SK-N-SH (cell line): Measurements from ENCODE around the gene MYO15B. TPM values are rescaled to one million over a fixed set of nuclear protein-coding genes. Genes with fewer than 3 reads are reported as not detected.

Source experiments
- CTCF ChIA-PET: fragments of 300-600, 350-600 bp; formaldehyde crosslinking; extraction: SDS; loops from one replicate; lab custom pipeline; 2021; lab: Yijun Ruan, JAX
- POLR2A ChIA-PET: fragments of 350-600 bp; sonication (Branson Sonifier 250); formaldehyde crosslinking; extraction: SDS; loops from one replicate; lab custom pipeline; 2020; ENCODE audit warnings: antibody characterized with exemption, inconsistent platforms; lab: Yijun Ruan, JAX
- DNase-seq: peaks from one replicate; pipeline ENCODE4 v3.0.0; 2012
- H2AFZ ChIP-seq: fragments of 200-600 bp; sonication (generic); 2 replicates; pipeline ENCODE4 v1.8.1; 2016; ENCODE audit warnings: antibody characterized with exemption, mild to moderate bottlenecking, low read depth
- H3F3A ChIP-seq: fragments of 200-600 bp; sonication (generic); replicated peaks from 2 replicates; pipeline ENCODE3; 2016; ENCODE audit warnings: antibody characterized with exemption, mild to moderate bottlenecking; ENCODE audit not compliant: insufficient read depth
- H3K27ac ChIP-seq, 2 experiments: fragments of 200-500 bp in 1 of 2; fragments of 200-600 bp in 1 of 2; sonication (Bioruptor generic) in 1 of 2; sonication (generic), shearing (Covaris generic) in 1 of 2; 2 replicates each; pipeline versions ENCODE4 v1.5.1 to v1.6.1; 2014 to 2016; ENCODE audit warnings: low read depth in 2 of 2, inconsistent platforms in 1 of 2, low read length in 1 of 2, mild to moderate bottlenecking in 1 of 2, mixed read lengths in 1 of 2
- H3K27me3 ChIP-seq: fragments of 200-600 bp; sonication (generic), shearing (Covaris generic); 2 replicates; pipeline ENCODE4 v1.6.1; 2016; ENCODE audit warnings: mixed run types; ENCODE audit not compliant: insufficient read depth
- H3K36me3 ChIP-seq, 2 experiments: fragments of 200-500 bp in 1 of 2; fragments of 200-600 bp in 1 of 2; sonication (Bioruptor generic) in 1 of 2; sonication (generic) in 1 of 2; replicated peaks in 1 of 2; 2 replicates each; pipeline versions ENCODE3 to v1.5.1; 2014 to 2016; ENCODE audit warnings: low read length in 1 of 2, mild to moderate bottlenecking in 1 of 2; ENCODE audit not compliant: insufficient read depth in 2 of 2, control insufficient read depth in 1 of 2
- H3K4me1 ChIP-seq, 2 experiments: fragments of 200-500 bp in 1 of 2; fragments of 200-600 bp in 1 of 2; sonication (Bioruptor generic) in 1 of 2; sonication (generic), shearing (Covaris generic) in 1 of 2; 2 replicates each; pipeline versions ENCODE4 v1.5.1 to v1.6.1; 2014 to 2016; ENCODE audit warnings: low read depth in 1 of 2, low read length in 1 of 2, mixed run types in 1 of 2; ENCODE audit not compliant: insufficient read depth in 2 of 2, control insufficient read depth in 1 of 2
- H3K4me2 ChIP-seq: fragments of 200-600 bp; sonication (generic), shearing (Covaris generic); 2 replicates; pipeline ENCODE4 v1.6.1; 2017; ENCODE audit warnings: mixed run types
- H3K4me3 ChIP-seq, 2 experiments: fragments of 200-500 bp in 1 of 2; fragments of 200-600 bp in 1 of 2; sonication (Bioruptor generic) in 1 of 2; sonication (generic), shearing (Covaris generic) in 1 of 2; 2 replicates each; pipeline versions ENCODE4 v1.5.1 to v1.8.1; 2014 to 2016; ENCODE audit warnings: low read depth in 2 of 2, inconsistent platforms in 1 of 2, low read length in 1 of 2, mild to moderate bottlenecking in 1 of 2, mixed read lengths in 1 of 2, moderate library complexity in 1 of 2
- H3K79me2 ChIP-seq: fragments of 200-600 bp; sonication (generic); 2 replicates; pipeline ENCODE4 v1.8.1; 2017; ENCODE audit warnings: mild to moderate bottlenecking; ENCODE audit not compliant: insufficient read depth
- H3K9ac ChIP-seq: fragments of 200-600 bp; sonication (generic); 2 replicates; pipeline ENCODE4 v1.6.1; 2017; ENCODE audit warnings: mixed run types
- H3K9me2 ChIP-seq: fragments of 200-600 bp; sonication (generic); 2 replicates; pipeline ENCODE4 v1.6.1; 2017; ENCODE audit warnings: mixed run types
- H3K9me3 ChIP-seq: fragments of 200-600 bp; sonication (generic); 2 replicates; pipeline ENCODE4 v1.6.1; 2017; ENCODE audit warnings: mixed run types, mild to moderate bottlenecking, moderate library complexity
- H4K20me1 ChIP-seq: fragments of 200-600 bp; sonication (generic); 2 replicates; pipeline ENCODE4 v1.6.1; 2017; ENCODE audit warnings: mild to moderate bottlenecking, mixed run types; ENCODE audit not compliant: insufficient read depth
- CHD2 ChIP-seq: fragments of 150-350 bp; IDR thresholded peaks from 2 replicates; pipeline ENCODE4 v1.6.1; 2018; ENCODE audit warnings: low read length; ENCODE audit not compliant: partially characterized antibody
- EP300 ChIP-seq, 2 experiments: IDR thresholded peaks; 2 replicates each; pipeline versions ENCODE4 v1.4.0 to v1.6.1; 2012; ENCODE audit warnings: borderline replicate concordance in 1 of 2, low read depth in 1 of 2, low read length in 1 of 2
- FOSL2 ChIP-seq: IDR thresholded peaks from 2 replicates; pipeline ENCODE4 v1.4.0; 2012; ENCODE audit warnings: low read depth, mild to moderate bottlenecking, moderate library complexity, borderline replicate concordance
- FOXM1 ChIP-seq: IDR thresholded peaks from 2 replicates; pipeline ENCODE4 v1.4.0; 2012; ENCODE audit warnings: low read depth, mild to moderate bottlenecking
- GATA2 ChIP-seq: sonication (generic); formaldehyde crosslinking; IDR thresholded peaks from 2 replicates; pipeline ENCODE4 v1.5.0; 2020; ENCODE audit warnings: mild to moderate bottlenecking, missing genetic modification reagents
- JUND ChIP-seq: IDR thresholded peaks from 2 replicates; pipeline ENCODE4 v1.4.0; 2012
- MEF2A ChIP-seq: IDR thresholded peaks from 2 replicates; pipeline ENCODE4 v1.4.0; 2012; ENCODE audit warnings: low read depth, borderline replicate concordance
- MXI1 ChIP-seq: IDR thresholded peaks from 2 replicates; pipeline ENCODE4 v1.6.1; 2012; ENCODE audit warnings: mild to moderate bottlenecking, low read depth, low read length, improper control_type of control experiment
- NFIC ChIP-seq: IDR thresholded peaks from 2 replicates; pipeline ENCODE4 v1.4.0; 2012; ENCODE audit warnings: borderline replicate concordance
- NRF1 ChIP-seq: IDR thresholded peaks from 2 replicates; pipeline ENCODE4 v1.6.1; 2012; ENCODE audit warnings: low read depth, mild to moderate bottlenecking, low read length
- POLR2AphosphoS5 ChIP-seq: IDR thresholded peaks from 2 replicates; pipeline ENCODE4 v1.6.1; 2012; ENCODE audit warnings: low read depth, low read length
- RAD21 ChIP-seq: IDR thresholded peaks from 2 replicates; pipeline ENCODE4 v1.6.1; 2012; ENCODE audit warnings: mild to moderate bottlenecking, low read length
- RFX5 ChIP-seq: IDR thresholded peaks from 2 replicates; pipeline ENCODE4 v1.6.1; 2012; ENCODE audit warnings: mild to moderate bottlenecking, improper control_type of control experiment, low read length
- RXRA ChIP-seq: IDR thresholded peaks from 2 replicates; pipeline ENCODE4 v1.4.0; 2012; ENCODE audit warnings: low read depth, mild to moderate bottlenecking, borderline replicate concordance
- SIN3A ChIP-seq: IDR thresholded peaks from 2 replicates; pipeline ENCODE4 v1.6.1; 2012; ENCODE audit warnings: low read depth, mild to moderate bottlenecking, low read length, moderate library complexity, borderline replicate concordance
- SMC3 ChIP-seq: IDR thresholded peaks from 2 replicates; pipeline ENCODE4 v1.6.1; 2012; ENCODE audit warnings: low read depth, low read length, improper control_type of control experiment
- TAF1 ChIP-seq: IDR thresholded peaks from 2 replicates; pipeline ENCODE4 v1.6.1; 2012; ENCODE audit warnings: low read depth, mild to moderate bottlenecking, low read length, moderate library complexity, borderline replicate concordance
- YY1 ChIP-seq: IDR thresholded peaks from 2 replicates; pipeline ENCODE4 v1.4.0; 2012; ENCODE audit warnings: low read depth, mild to moderate bottlenecking
- WGBS: methylation state at CpG from one replicate; pipeline ENCODE4 v1.1.6; 2017; ENCODE audit warnings: low lambda C conversion rate; 5-methylcytosine and 5-hydroxymethylcytosine counted together
- polyA plus RNA-seq, 3 experiments: library from polyadenylated mRNA; depleted of rRNA; stranded (reverse); fragments of >200 nt; gene quantifications; 2 replicates each; pipeline ENCODE4 v1.2.3, GENCODE V29; 2012
- TF ChIP-seq, protein P1 (sequence below): IDR thresholded peaks from 2 replicates; pipeline ENCODE4 v1.4.0; 2012; ENCODE audit warnings: low read depth, borderline replicate concordance
- TF ChIP-seq, protein P2 (sequence below): fragments of 150-350 bp; IDR thresholded peaks from 2 replicates; pipeline ENCODE4 v1.6.1; 2016; ENCODE audit warnings: mild to moderate bottlenecking, low read depth, low read length
- TF ChIP-seq, protein P3 (sequence below): IDR thresholded peaks from 2 replicates; pipeline ENCODE4; 2012
- TF ChIP-seq, protein P4 (sequence below): IDR thresholded peaks from 2 replicates; pipeline ENCODE4 v1.4.0; 2012; ENCODE audit warnings: low read depth, borderline replicate concordance

Gene MYO15B
- polyA plus RNA-seq, 1 of the 3 experiments (the other 2 are of a cell fraction), result 10.3 TPM

DNA sequence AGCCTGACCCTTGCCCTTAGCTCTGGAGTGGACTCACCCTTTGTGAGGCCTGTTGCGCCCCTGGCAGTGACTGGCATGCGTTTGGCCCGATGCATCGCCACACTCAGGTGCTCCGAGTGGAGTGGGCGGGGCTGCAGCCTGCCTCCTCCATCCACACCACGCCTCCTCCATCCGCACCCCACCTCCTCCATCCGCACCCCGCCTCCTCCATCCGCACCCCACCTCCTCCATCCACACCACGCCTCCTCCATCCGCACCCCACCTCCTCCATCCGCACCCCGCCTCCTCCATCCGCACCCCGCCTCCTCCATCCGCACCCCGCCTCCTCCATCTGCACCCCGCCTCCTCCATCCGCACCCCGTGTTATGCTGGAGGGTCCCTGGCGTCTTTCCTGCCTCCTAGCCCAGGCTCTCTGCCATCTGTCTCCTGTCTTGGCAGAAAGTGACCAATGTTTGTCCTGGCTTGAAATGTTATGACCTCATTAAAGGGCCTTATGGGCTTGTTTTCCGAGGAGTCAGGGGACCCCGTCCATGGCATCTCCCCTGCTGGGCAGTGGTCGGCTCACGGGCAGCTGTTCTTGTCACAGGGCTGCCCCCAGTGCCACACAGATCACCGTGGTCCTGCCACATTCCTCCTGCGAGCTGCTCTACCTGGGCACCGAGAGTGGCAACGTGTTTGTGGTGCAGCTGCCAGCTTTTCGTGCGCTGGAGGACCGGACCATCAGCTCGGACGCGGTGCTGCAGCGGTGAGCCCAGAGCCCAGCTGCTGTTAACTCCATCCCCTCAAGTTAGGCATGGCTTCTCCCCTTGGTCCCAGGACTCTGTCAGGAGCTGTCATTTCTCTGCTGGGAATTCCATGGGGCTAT lies 28.7 kb upstream of the MYO15B start:
- no peak for TF ChIP-seq MEF2A
- TF ChIP-seq FOXM1, result no peak
- TF ChIP-seq, protein P1, sequence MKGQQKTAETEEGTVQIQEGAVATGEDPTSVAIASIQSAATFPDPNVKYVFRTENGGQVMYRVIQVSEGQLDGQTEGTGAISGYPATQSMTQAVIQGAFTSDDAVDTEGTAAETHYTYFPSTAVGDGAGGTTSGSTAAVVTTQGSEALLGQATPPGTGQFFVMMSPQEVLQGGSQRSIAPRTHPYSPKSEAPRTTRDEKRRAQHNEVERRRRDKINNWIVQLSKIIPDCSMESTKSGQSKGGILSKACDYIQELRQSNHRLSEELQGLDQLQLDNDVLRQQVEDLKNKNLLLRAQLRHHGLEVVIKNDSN, result no peak
- no peak for TF ChIP-seq TAF1
- TF ChIP-seq, protein P2, sequence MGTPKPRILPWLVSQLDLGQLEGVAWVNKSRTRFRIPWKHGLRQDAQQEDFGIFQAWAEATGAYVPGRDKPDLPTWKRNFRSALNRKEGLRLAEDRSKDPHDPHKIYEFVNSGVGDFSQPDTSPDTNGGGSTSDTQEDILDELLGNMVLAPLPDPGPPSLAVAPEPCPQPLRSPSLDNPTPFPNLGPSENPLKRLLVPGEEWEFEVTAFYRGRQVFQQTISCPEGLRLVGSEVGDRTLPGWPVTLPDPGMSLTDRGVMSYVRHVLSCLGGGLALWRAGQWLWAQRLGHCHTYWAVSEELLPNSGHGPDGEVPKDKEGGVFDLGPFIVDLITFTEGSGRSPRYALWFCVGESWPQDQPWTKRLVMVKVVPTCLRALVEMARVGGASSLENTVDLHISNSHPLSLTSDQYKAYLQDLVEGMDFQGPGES, result no peak
- TF ChIP-seq NFIC, result no peak
- no peak for TF ChIP-seq RFX5
- TF ChIP-seq EP300 (IDR thresholded peaks at IDR 0.05; ENCODE audit: borderline replicate concordance in 1 of 2, low read depth in 1 of 2, low read length in 1 of 2), result no peak
- no peak for TF ChIP-seq POLR2AphosphoS5
- TF ChIP-seq, protein P3, sequence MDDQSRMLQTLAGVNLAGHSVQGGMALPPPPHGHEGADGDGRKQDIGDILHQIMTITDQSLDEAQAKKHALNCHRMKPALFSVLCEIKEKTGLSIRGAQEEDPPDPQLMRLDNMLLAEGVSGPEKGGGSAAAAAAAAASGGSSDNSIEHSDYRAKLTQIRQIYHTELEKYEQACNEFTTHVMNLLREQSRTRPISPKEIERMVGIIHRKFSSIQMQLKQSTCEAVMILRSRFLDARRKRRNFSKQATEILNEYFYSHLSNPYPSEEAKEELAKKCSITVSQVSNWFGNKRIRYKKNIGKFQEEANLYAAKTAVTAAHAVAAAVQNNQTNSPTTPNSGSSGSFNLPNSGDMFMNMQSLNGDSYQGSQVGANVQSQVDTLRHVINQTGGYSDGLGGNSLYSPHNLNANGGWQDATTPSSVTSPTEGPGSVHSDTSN, result no peak
- no peak for TF ChIP-seq NRF1
- CTCF ChIA-PET, result interaction anchor here (0.6 to 4.6 kb wide), 7 partner anchors 9 to 192 kb away, joined by 3 to 20 read pairs (median 5); partner anchors contain the start of genes SMIM5 and TSEN54

DNA sequence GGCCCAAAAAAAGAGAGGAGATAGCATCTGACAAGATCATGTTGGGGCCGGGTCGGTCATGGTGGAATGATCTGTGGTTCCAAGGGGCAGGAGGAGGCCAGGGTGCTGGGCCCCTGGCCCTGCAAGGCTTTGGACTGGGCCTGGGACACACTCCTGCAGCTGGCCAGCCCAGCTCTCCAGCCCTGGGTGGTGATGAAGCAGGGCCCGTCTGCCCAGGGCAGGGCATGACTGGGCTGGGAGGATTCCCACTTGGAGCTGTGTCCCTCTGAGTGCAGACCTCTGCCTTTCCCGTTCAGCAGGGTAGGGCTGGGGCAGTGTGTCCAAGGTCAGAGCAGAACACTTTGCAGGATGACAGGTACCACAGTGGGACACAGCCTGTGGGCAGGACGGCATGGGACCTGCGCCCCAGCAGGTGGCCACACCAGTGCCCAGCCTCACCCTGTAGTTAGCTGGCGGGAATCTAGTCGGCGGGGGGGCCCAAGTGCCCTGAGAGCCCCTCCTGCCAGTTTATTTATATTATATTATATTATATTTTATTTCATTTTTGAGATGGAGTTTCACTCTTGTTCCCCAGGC lies 27.6 kb upstream of the MYO15B start:
- Histone ChIP-seq H2AFZ (no peak overlapping the region), H3K9ac (no peak overlapping the region), H4K20me1 (no peaks in the 10 kb centered on the region), H3K27ac (no peak overlapping the region), H3K4me3 (no peak overlapping the region), H3K9me3 (no peaks in the 10 kb centered on the region), H3K36me3 (no peaks in the 10 kb centered on the region), H3K4me1 (peaks cover 4 to 19% of the 10 kb centered on the region in 2 experiments; a peak in 1 of 4 replicates), H3K4me2 (no peak overlapping the region), H3K27me3 (no peaks in the 10 kb centered on the region), H3K79me2 (no peaks in the 10 kb centered on the region), H3F3A (no peaks in the 10 kb centered on the region), H3K9me2 (no peaks in the 10 kb centered on the region)
- no peak for DNase-seq
- WGBS, result 87% methylated on average over 7 of the region's 9 CpGs
- ChIA-PET POLR2A (no interaction called here), CTCF (interaction anchor here (1.3 to 4.6 kb wide), 3 partner anchors 8 to 190 kb away, joined by 6 to 20 read pairs (median 8); partner anchors contain the start of gene SMIM5)
- TF ChIP-seq, protein P4, sequence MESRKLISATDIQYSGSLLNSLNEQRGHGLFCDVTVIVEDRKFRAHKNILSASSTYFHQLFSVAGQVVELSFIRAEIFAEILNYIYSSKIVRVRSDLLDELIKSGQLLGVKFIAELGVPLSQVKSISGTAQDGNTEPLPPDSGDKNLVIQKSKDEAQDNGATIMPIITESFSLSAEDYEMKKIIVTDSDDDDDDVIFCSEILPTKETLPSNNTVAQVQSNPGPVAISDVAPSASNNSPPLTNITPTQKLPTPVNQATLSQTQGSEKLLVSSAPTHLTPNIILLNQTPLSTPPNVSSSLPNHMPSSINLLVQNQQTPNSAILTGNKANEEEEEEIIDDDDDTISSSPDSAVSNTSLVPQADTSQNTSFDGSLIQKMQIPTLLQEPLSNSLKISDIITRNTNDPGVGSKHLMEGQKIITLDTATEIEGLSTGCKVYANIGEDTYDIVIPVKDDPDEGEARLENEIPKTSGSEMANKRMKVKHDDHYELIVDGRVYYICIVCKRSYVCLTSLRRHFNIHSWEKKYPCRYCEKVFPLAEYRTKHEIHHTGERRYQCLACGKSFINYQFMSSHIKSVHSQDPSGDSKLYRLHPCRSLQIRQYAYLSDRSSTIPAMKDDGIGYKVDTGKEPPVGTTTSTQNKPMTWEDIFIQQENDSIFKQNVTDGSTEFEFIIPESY, result no peak
- TF ChIP-seq RXRA (no peak), NRF1 (no peak), MXI1 (no peak), JUND (no peak), RFX5 (no peak), SIN3A (no peak), GATA2 (CRISPR knock-in tag) (no peak), YY1 (no peak), RAD21 (no peak), FOSL2 (no peak), CHD2 (no peak), SMC3 (no peak), EP300 (IDR thresholded peaks at IDR 0.05; ENCODE audit: borderline replicate concordance in 1 of 2, low read depth in 1 of 2, low read length in 1 of 2) (no peak), FOXM1 (no peak)

More for the DNA sequence above, 28.7 kb upstream of the MYO15B start:
- no peak overlapping the region for H2AFZ ChIP-seq
- no peak overlapping the region for H3K4me2 ChIP-seq
- peaks cover 4 to 19% of the 10 kb centered on the region in 2 experiments; a peak in 1 of 4 replicates for H3K4me1 ChIP-seq
- no peak overlapping the region for H3K4me3 ChIP-seq
- no peaks in the 10 kb centered on the region for H3K36me3 ChIP-seq
- no peaks in the 10 kb centered on the region for H4K20me1 ChIP-seq
- no peaks in the 10 kb centered on the region for H3F3A ChIP-seq
- no peaks in the 10 kb centered on the region for H3K9me3 ChIP-seq
- H3K9me2 ChIP-seq, result no peaks in the 10 kb centered on the region
- no peak overlapping the region for H3K27ac ChIP-seq
- 93% methylated on average over 38 of the region's 38 CpGs for WGBS
- DNase-seq, result no peak
- H3K27me3 ChIP-seq, result no peaks in the 10 kb centered on the region
- POLR2A ChIA-PET, result no interaction called here
- H3K9ac ChIP-seq, result no peak overlapping the region
- H3K79me2 ChIP-seq, result no peaks in the 10 kb centered on the region
